SKM-1 treated with dmso at 0.1 percent for 144 hours (cell line): ENCODE data around the gene IFI35.

Experiments used
- DNase-seq: peaks from one replicate; lab custom pipeline; 2025; ENCODE audit not compliant: unreplicated experiment; lab: John Stamatoyannopoulos, UW

The IFI35 gene

GRCh38 chr17:43020789-43021740 is 14.5 kb downstream of the IFI35 start:
- peak; percentile 33 for DNase-seq

GRCh38 chr17:43021741-43022512 is 15.3 kb downstream of the IFI35 start, which contains the start of gene VAT1:
Gene VAT1 (minus strand): TSS chr17:43022385. CDS start chr17:43022322, 63 bp downstream.
- peak; percentile 72 for DNase-seq

GRCh38 chr17:43024407-43025289 is 18.1 kb downstream of the IFI35 start, which contains the start of gene RND2:
Gene RND2 (plus strand): TSS chr17:43025231. CDS start chr17:43025348, 117 bp downstream.
- peak; percentile 90 for DNase-seq

- DNase-seq = no peak
Observed at GRCh38 chr17:43025290-43025657, 18.7 kb downstream of the IFI35 start.

GRCh38 chr17:43025766-43026537 is 19.4 kb downstream of the IFI35 start:
- DNase-seq = no peak

- DNase-seq = no peak
Observed at GRCh38 chr17:43026595-43026994, 20.0 kb downstream of the IFI35 start.

GRCh38 chr17:43027091-43028032 is 20.8 kb downstream of the IFI35 start:
- DNase-seq = no peak

GRCh38 chr17:43028221-43028861 is 21.8 kb downstream of the IFI35 start:
- DNase-seq = no peak

GRCh38 chr17:43030137-43030767 is 23.7 kb downstream of the IFI35 start:
- DNase-seq = no peak

GRCh38 chr17:43031666-43032065 is 25.1 kb downstream of the IFI35 start:
- no peak for DNase-seq

GRCh38 chr17:43033948-43034881 is 27.6 kb downstream of the IFI35 start:
- DNase-seq = no peak

- no peak for DNase-seq
Observed at GRCh38 chr17:43034894-43035293, 28.3 kb downstream of the IFI35 start.

GRCh38 chr17:43039646-43040045 is 33.1 kb downstream of the IFI35 start:
- DNase-seq = no peak

GRCh38 chr17:43040655-43041054 is 34.1 kb downstream of the IFI35 start:
- no peak for DNase-seq

GRCh38 chr17:43042025-43042628 is 35.5 kb downstream of the IFI35 start:
- DNase-seq = no peak

- no peak for DNase-seq
Observed at GRCh38 chr17:43043307-43043706, 36.7 kb downstream of the IFI35 start.
